ENCODE results near the gene PFDN1.

PFDN1 gene

DNA sequence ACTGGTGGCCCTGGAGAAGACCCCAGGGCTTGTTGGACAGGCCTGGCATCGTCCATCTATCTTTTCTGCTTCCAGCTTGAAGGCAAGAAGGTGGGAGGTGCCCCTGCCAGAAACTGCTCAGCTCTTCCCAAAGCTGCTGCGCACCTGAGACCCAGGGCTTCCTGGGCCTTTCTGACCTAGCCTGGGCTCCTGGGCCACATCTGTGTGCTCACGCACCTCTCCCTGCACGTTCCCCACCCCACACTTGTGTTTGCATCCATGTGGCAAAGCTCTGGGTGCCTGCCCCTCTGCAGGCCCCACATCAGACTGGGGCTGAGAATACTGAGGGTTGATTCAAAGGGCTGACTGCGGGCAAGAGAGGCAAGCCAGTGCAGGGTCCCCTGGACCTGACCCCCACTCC lies 63.4 kb downstream of the PFDN1 start:
- DNase-seq (ENCODE audit: low read depth, low spot score): no peak

GRCh38 chr5:140238756-140239155 lies 64.1 kb downstream of the PFDN1 start:
- no peak for DNase-seq (ENCODE audit: low read depth, low spot score)

DNA sequence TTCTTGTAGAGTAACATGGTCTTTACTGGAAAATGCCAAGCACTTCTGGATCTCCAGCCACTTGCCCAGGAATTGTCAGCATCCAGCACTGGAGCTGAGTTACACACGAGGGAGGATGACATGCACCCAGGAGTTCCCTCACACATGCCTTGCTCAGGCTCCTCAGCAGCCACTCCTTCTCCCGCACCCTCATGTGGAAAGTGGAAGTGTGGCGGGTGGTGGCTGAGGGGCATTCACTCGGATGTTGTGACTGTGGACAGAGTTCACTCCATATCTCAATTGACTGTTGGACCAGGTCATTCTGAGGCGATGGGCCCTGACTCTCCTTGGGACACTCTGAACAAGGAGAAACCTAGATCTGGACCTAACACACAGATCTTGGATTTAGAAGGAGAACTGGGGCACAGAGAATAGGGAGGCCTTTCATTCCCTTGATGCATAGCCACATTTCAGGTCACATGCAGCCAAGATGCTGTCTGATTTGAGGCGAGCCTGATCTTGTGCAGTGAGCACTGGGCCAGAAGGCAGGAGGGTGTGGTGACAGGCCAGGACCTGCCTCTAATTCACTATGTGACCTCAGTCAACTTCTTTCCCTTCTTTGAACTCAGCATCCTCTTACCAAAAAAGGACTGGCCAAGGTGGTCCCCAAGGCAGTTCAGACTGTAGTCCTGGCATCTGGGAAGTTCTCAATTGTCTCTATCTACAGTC lies 65.9 kb downstream of the PFDN1 start:
- no peak for DNase-seq (ENCODE audit: low read depth, low spot score)

DNA sequence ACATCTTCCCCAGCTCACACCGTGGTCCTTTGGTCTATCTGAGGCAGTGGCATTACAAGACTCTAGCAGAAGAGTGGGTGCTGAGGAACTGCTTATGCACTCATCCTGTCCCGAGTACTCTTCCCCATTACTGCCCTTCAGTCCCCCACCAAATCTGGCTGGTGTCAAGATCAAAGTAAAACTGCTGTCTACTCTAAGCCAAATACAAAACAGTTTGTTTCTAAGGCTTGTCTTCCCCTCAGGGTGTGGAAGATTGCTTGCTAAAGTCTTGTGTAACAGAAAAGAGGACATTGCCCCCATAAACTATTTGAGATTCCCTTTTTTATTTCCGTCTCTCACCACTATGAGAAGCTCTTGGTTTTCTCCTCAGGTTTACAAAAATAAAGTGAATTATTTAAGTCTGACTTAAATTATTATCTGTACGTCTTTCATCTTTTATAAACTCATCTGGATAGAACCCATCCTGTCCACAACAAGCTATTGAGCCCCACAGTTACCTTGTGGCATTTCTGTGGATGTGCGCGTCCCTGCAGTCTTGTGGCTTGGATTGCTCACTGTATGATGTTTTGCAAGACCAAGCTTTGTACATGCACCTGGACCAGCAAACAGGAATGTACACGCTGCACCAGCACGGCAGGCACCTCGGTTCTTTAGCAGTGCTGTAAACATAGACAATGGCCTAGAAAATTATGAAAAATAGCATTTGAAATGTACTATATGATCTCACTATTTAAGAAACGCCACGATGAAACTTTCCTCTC lies 66.9 kb downstream of the PFDN1 start:
- no peak for DNase-seq (ENCODE audit: low read depth, low spot score)

DNA sequence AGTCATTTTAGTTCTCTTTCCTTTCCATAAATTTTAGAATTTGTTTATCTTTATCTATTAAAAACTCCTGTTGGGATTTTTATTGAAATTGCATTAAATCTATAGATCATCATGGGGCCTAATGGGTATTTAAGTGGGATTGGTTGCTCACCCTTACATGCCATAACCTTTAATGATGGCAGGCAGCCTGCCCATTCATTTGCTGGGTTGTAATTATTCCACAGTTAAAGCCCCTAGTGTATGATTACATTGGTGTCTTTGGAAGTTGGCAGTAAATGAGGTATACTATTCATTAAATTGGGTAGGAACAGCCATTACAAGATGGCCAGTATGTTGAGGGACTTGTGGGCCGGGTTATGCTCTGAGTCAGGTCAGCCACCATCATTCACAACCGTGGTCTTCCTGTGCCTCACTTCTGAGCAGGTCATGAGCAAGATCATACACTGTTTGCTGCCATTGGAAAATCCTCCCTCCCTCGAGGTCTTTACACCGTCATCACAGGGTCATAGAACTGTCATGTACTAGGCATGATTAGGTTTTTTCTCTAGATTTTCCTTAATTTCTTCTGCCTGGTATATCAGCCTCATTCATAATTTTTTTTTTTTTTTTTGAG lies 68.4 kb downstream of the PFDN1 start:
- DNase-seq (ENCODE audit: low read depth, low spot score): no peak

DNA sequence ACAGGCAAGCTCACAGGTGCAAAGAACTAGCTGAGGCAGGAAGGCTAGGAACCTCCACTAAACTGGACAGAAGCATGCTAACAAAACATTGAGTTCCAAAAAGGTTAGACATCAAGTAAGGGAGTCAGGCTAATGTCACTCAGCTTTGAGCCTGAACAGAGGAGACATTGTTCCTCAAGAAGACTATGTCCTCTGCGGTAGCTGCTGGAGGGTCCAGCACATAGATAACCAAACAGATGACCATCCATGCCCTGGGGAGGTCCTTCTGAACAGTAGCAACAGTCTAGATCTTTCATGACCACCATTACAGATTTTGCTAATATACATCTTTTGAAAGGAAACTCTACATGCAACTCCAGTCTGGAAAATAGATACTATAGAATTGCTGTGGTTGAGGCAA lies 70.2 kb downstream of the PFDN1 start:
- DNase-seq (ENCODE audit: low read depth, low spot score): no peak

DNA sequence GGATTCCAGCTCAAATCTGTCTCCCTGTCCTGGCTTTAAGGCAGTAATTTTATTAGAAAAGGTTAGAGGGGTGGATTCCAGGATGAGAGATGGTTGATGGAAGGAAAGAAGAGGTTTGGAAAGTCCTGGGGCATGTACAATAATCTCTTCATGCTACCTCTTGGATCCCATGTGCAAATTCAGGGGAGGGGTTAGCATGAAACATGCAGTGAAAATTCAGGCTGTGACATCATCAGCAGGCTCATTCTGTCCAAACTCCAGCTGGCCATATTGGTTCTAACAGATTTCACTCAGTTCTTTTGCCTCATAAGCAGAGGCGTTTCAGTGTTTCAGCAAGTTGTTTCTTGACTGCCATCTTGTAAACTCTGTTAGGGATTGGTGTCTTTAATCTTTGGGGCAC lies 72.5 kb downstream of the PFDN1 start:
- no peak for DNase-seq (ENCODE audit: low read depth, low spot score)

GRCh38 chr5:140228364-140228837 lies 74.5 kb downstream of the PFDN1 start:
- no peak for DNase-seq (ENCODE audit: low read depth, low spot score)

DNA sequence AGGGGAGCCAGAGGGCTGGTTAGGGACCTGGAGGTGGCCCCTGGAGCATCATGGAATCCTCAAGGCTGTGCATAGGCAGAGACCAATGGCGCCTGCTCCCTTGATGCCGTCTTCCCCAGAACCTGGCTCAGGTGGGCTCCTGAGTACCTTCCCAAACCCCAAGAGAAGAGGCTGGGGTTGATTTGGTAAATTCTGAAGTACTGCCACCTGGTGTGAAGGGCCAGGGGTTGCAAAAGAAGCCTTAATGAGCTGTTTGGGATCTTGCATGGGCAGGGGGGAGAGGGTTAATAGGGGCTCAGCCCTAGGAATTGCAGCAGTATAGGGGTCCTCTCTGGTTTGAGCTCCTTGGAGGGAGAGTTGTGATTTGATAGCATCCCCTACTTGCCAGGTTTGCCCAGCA lies 75.9 kb downstream of the PFDN1 start:
- DNase-seq (ENCODE audit: low read depth, low spot score): no peak

DNA sequence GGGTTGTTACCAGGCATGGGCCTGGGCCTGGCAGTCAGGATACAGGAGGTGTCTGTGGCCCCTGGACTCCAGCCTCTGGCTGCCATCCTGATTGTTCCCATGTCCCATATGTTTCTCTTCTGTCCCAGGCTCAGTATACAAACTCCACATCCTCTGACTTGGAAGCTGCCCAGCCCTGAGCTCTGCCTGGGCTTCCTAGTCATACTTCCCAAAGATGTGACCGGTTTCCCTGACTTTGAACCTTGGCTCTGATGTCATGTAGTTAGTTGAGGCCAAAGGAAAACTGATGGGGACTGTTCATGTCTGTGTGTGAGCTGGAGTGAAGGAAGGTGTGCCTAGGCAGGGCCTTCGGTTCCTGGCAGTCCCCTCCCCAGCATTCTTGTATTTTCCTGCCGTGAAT lies 77.5 kb downstream of the PFDN1 start:
- DNase-seq (ENCODE audit: low read depth, low spot score): no peak

DNA sequence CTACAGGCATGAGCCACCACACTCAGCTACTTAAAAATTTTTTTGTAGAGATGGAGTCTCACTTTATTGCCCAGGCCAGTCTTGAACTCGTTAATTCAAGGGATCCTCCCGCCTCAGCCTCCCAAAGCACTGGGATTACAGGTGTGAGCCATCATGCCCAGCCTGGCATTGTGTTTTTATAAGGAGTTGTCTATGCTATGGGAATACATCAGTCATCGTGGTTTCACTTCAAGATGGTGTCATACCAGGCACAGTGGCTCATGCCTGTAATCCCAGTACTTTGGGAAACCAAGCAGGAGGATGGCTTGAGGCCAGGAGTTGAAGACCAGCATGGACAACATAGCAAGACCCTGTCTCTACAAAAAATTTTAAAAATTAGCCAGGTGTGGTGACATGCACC lies 78.2 kb downstream of the PFDN1 start:
- no peak for DNase-seq (ENCODE audit: low read depth, low spot score)

GRCh38 chr5:140223567-140223966 lies 79.3 kb downstream of the PFDN1 start:
- DNase-seq (ENCODE audit: low read depth, low spot score): no peak

DNA sequence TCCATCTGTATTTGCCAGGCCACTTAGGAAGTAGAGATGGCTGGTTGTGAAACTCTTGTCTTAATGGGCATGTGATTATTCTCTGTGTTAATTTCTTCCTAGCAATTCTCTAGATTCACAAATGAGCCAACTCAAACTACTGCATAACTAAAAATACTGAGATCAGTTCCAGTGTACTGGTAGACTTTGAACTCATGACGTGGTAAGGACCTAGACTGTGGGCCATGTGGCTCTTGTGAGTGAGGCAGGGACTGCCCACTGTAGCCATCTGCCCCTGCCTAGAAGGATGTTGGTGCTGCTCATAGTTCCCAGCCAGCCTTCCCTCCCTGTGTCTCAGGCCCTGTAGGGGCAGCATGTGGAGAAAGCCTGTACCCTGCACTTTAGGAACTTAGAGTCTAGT lies 80.5 kb downstream of the PFDN1 start:
- DNase-seq (ENCODE audit: low read depth, low spot score): no peak

- DNase-seq (ENCODE audit: low read depth, low spot score): peak; percentile 60
Measured at GRCh38 chr5:140221697-140222223, 81.1 kb downstream of the PFDN1 start.

- no peak for DNase-seq (ENCODE audit: low read depth, low spot score)
Measured at GRCh38 chr5:140220698-140221064, 82.2 kb downstream of the PFDN1 start.

DNA sequence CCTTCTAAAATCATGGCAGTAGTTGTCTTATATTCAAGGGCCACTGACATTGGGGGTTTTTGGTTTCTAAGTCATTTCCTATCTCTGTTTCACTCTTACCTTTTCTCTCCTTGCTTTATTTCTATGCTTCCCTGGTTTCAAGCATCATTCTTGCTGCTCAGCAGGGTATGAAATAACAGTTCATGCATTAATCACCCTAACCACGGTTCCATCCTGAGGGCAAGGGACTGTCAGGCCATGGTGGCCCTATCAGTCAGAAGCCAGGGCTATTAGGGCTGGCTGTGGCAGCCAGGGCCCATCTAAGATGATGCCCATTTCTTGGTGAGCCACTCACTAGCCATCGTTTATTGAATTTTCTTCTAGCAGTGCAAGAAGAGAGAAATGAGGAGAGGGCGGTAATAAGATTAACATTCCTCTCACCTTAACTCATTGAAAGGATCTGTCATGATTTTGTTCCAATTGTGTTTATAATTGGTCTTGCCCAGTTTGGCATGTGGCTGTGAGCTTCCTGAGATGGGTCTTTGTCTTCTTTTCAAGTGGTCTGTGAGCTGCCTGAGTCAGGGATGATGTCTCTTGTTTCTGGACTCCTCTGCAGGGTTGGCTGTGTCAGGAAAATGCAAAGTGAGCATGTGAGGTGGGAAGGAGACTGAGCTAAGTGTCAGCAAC lies 82.7 kb downstream of the PFDN1 start:
- peak; percentile 72 for DNase-seq (ENCODE audit: low read depth, low spot score)

DNA sequence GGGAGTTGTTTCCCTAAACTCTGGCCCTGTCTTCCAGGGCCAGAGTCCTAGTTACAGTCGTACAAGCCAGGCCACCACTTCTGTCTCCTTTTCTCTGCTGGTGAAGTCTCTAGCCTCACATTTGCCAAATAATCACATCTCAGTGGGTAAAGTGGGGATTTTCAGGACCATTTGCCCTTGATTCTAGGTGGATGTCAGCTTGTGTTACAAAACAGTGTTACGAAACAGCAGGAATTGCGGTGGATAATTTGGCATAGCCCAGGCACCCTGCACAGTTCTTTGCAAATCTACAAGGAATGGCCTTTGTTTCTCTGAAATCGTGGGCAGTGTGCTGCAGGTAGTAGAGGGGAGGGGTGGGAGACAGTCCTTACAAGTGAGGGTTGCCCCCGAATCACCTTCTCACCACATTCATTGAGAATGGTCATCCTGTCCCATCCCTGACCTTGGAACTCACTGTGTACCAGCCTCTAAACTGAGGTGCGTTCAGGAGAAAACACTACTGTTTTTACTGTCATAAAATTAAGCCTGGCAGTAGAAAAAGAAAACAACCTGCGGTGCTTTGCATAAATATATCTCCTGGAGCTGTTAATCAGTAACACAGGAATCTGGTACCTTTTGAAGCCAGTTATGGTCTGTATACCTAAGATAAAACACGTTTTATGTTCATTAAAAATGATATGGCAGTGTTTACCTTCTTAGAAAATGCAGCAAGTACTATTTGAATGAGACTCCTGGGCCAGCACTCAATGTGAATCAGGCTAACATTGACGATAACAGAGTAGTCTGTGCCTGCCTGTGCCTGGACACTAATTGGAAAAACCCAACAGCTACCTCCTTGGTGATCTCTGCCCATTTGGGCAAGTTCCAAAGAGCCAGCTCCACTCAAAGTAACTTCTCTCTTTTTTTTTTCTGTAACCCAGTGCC lies 83.6 kb downstream of the PFDN1 start:
- peak; percentile 57 for DNase-seq (ENCODE audit: low read depth, low spot score)

- DNase-seq (ENCODE audit: low read depth, low spot score): no peak
Measured at GRCh38 chr5:140217299-140218026, 85.4 kb downstream of the PFDN1 start.

GRCh38 chr5:140216478-140217074 lies 86.3 kb downstream of the PFDN1 start:
- no peak for DNase-seq (ENCODE audit: low read depth, low spot score)

GRCh38 chr5:140215276-140215675 lies 87.6 kb downstream of the PFDN1 start:
- DNase-seq (ENCODE audit: low read depth, low spot score): no peak
